Neuron (in vitro differentiated cells): ENCODE data around the gene MLANA.

ENCODE experiments used
- H2AFZ ChIP-seq: one replicate; pipeline ENCODE4 v1.6.1; 2013; ENCODE audit warnings: low read depth, mild to moderate bottlenecking, inconsistent platforms, low read length, moderate library complexity
- H3K27me3 ChIP-seq: one replicate; pipeline ENCODE4 v1.6.1; 2013; ENCODE audit warnings: low read length; ENCODE audit not compliant: insufficient read depth
- H3K36me3 ChIP-seq: one replicate; pipeline ENCODE4 v1.6.1; 2013; ENCODE audit warnings: low read length; ENCODE audit not compliant: insufficient read depth
- H3K4me1 ChIP-seq: one replicate; pipeline ENCODE4 v1.6.1; 2013; ENCODE audit warnings: low read length; ENCODE audit not compliant: insufficient read depth
- H3K4me3 ChIP-seq: 2 replicates; pipeline ENCODE4 v1.5.1; 2013; ENCODE audit warnings: mild to moderate bottlenecking, low read length, moderate library complexity
- H3K9me3 ChIP-seq: one replicate; pipeline ENCODE4 v1.6.1; 2013; ENCODE audit warnings: low read length

MLANA gene

GRCh38 chr9:5922192-5922591 is 31.5 kb downstream of the MLANA start:
- H3K9me3 ChIP-seq = no peaks in the 10 kb centered on the region
- no peak overlapping the region for H3K4me3 ChIP-seq
- H2AFZ ChIP-seq = no peak overlapping the region
- no peaks in the 10 kb centered on the region for H3K27me3 ChIP-seq
- peaks cover 40% of the 10 kb centered on the region for H3K36me3 ChIP-seq
- no peaks in the 10 kb centered on the region for H3K4me1 ChIP-seq

- Histone ChIP-seq H3K36me3 (peaks cover 5% of the 10 kb centered on the region), H2AFZ (no peak overlapping the region), H3K4me3 (no peak overlapping the region), H3K4me1 (peaks cover 15% of the 10 kb centered on the region), H3K27me3 (no peaks in the 10 kb centered on the region), H3K9me3 (no peaks in the 10 kb centered on the region)
Measured at GRCh38 chr9:5931657-5932056, 41.0 kb downstream of the MLANA start.

- Histone ChIP-seq H3K27me3 (no peaks in the 10 kb centered on the region), H2AFZ (no peak overlapping the region), H3K9me3 (no peaks in the 10 kb centered on the region), H3K4me1 (peaks cover 15% of the 10 kb centered on the region), H3K4me3 (no peak overlapping the region), H3K36me3 (peaks cover 2% of the 10 kb centered on the region)
Measured at GRCh38 chr9:5938449-5938848, 47.8 kb downstream of the MLANA start.

- Histone ChIP-seq H3K4me3 (no peak overlapping the region), H3K36me3 (no peaks in the 10 kb centered on the region), H3K27me3 (no peaks in the 10 kb centered on the region), H3K9me3 (no peaks in the 10 kb centered on the region), H3K4me1 (peaks cover 15% of the 10 kb centered on the region), H2AFZ (no peak overlapping the region)
Measured at GRCh38 chr9:5939530-5939929, 48.8 kb downstream of the MLANA start.

- Histone ChIP-seq H2AFZ (no peak overlapping the region), H3K9me3 (no peaks in the 10 kb centered on the region), H3K36me3 (no peaks in the 10 kb centered on the region), H3K27me3 (no peaks in the 10 kb centered on the region), H3K4me1 (peaks cover under 1% of the 10 kb centered on the region), H3K4me3 (no peak overlapping the region)
Measured at GRCh38 chr9:5941214-5941613, 50.5 kb downstream of the MLANA start.

GRCh38 chr9:5945112-5945511 is 54.4 kb downstream of the MLANA start:
- no peak overlapping the region for H2AFZ ChIP-seq
- no peaks in the 10 kb centered on the region for H3K9me3 ChIP-seq
- H3K36me3 ChIP-seq = no peaks in the 10 kb centered on the region
- no peak overlapping the region for H3K4me3 ChIP-seq
- H3K27me3 ChIP-seq = no peaks in the 10 kb centered on the region
- H3K4me1 ChIP-seq = peaks cover 4% of the 10 kb centered on the region

- Histone ChIP-seq H2AFZ (no peak overlapping the region), H3K4me3 (no peak overlapping the region), H3K9me3 (no peaks in the 10 kb centered on the region), H3K36me3 (no peaks in the 10 kb centered on the region), H3K27me3 (no peaks in the 10 kb centered on the region), H3K4me1 (peaks cover 4% of the 10 kb centered on the region)
Measured at GRCh38 chr9:5947912-5948311, 57.2 kb downstream of the MLANA start.

- Histone ChIP-seq H3K27me3 (no peaks in the 10 kb centered on the region), H3K9me3 (no peaks in the 10 kb centered on the region), H3K36me3 (peaks cover 3% of the 10 kb centered on the region), H3K4me3 (no peak overlapping the region), H2AFZ (no peak overlapping the region), H3K4me1 (peaks cover 4% of the 10 kb centered on the region)
Measured at GRCh38 chr9:5949103-5949699, 58.5 kb downstream of the MLANA start.

- H3K9me3 ChIP-seq = no peaks in the 10 kb centered on the region
- H3K4me3 ChIP-seq = no peak overlapping the region
- no peak overlapping the region for H2AFZ ChIP-seq
- no peaks in the 10 kb centered on the region for H3K27me3 ChIP-seq
- H3K4me1 ChIP-seq = peaks cover 4% of the 10 kb centered on the region
- H3K36me3 ChIP-seq = peaks cover 3% of the 10 kb centered on the region
Measured at GRCh38 chr9:5950261-5950660, 59.6 kb downstream of the MLANA start.

GRCh38 chr9:5951686-5952211 is 61.1 kb downstream of the MLANA start:
- Histone ChIP-seq H3K4me1 (peaks cover 4% of the 10 kb centered on the region), H3K27me3 (no peaks in the 10 kb centered on the region), H3K36me3 (peaks cover 3% of the 10 kb centered on the region), H3K9me3 (no peaks in the 10 kb centered on the region), H2AFZ (no peak overlapping the region), H3K4me3 (no peak overlapping the region)

GRCh38 chr9:5953743-5954707 is 63.3 kb downstream of the MLANA start:
- Histone ChIP-seq H3K36me3 (peaks cover 3% of the 10 kb centered on the region), H3K27me3 (no peaks in the 10 kb centered on the region), H3K4me3 (no peak overlapping the region), H3K9me3 (no peaks in the 10 kb centered on the region), H2AFZ (no peak overlapping the region), H3K4me1 (peaks cover 4% of the 10 kb centered on the region)

GRCh38 chr9:5957166-5957565 is 66.5 kb downstream of the MLANA start:
- no peaks in the 10 kb centered on the region for H3K9me3 ChIP-seq
- no peak overlapping the region for H2AFZ ChIP-seq
- H3K27me3 ChIP-seq = no peaks in the 10 kb centered on the region
- peaks cover 3% of the 10 kb centered on the region for H3K36me3 ChIP-seq
- no peaks in the 10 kb centered on the region for H3K4me1 ChIP-seq
- no peak overlapping the region for H3K4me3 ChIP-seq

- Histone ChIP-seq H3K36me3 (peaks cover 3% of the 10 kb centered on the region), H3K4me1 (no peaks in the 10 kb centered on the region), H3K27me3 (no peaks in the 10 kb centered on the region), H2AFZ (no peak overlapping the region), H3K4me3 (no peak overlapping the region), H3K9me3 (no peaks in the 10 kb centered on the region)
Measured at GRCh38 chr9:5958273-5958672, 67.6 kb downstream of the MLANA start.
